ENCODE results near the gene TP53AIP1.

Gene TP53AIP1

DNA sequence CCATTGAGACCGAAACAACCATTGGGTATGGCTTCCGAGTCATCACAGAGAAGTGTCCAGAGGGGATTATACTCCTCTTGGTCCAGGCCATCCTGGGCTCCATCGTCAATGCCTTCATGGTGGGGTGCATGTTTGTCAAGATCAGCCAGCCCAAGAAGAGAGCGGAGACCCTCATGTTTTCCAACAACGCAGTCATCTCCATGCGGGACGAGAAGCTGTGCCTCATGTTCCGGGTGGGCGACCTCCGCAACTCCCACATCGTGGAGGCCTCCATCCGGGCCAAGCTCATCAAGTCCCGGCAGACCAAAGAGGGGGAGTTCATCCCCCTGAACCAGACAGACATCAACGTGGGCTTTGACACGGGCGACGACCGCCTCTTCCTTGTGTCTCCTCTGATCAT, 31.0 kb downstream of the TP53AIP1 start:
- no peaks in the 10 kb centered on the region for H3K36me3 ChIP-seq
- H3K27me3 ChIP-seq, result peaks cover 26% of the 10 kb centered on the region

DNA sequence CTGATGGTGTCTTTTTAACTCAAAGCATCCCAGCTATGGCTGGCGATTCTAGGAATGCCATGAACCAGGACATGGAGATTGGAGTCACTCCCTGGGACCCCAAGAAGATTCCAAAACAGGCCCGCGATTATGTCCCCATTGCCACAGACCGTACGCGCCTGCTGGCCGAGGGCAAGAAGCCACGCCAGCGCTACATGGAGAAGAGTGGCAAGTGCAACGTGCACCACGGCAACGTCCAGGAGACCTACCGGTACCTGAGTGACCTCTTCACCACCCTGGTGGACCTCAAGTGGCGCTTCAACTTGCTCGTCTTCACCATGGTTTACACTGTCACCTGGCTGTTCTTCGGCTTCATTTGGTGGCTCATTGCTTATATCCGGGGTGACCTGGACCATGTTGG, 31.4 kb downstream of the TP53AIP1 start:
- TF ChIP-seq, protein P1, sequence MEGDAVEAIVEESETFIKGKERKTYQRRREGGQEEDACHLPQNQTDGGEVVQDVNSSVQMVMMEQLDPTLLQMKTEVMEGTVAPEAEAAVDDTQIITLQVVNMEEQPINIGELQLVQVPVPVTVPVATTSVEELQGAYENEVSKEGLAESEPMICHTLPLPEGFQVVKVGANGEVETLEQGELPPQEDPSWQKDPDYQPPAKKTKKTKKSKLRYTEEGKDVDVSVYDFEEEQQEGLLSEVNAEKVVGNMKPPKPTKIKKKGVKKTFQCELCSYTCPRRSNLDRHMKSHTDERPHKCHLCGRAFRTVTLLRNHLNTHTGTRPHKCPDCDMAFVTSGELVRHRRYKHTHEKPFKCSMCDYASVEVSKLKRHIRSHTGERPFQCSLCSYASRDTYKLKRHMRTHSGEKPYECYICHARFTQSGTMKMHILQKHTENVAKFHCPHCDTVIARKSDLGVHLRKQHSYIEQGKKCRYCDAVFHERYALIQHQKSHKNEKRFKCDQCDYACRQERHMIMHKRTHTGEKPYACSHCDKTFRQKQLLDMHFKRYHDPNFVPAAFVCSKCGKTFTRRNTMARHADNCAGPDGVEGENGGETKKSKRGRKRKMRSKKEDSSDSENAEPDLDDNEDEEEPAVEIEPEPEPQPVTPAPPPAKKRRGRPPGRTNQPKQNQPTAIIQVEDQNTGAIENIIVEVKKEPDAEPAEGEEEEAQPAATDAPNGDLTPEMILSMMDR (IDR thresholded peaks at IDR 0.05), result no peak
- H3K4me1 ChIP-seq (ENCODE audit: control insufficient read depth in 1 of 2, insufficient read depth in 1 of 2, low read depth in 1 of 2, low read length in 1 of 2), result no peaks in the 10 kb centered on the region
- no peaks in the 10 kb centered on the region for H3K36me3 ChIP-seq
- H3K27ac ChIP-seq, result no peak overlapping the region
- H3K9me3 ChIP-seq, result no peaks in the 10 kb centered on the region
- peaks cover 30% of the 10 kb centered on the region for H3K27me3 ChIP-seq
- H3K4me3 ChIP-seq (ENCODE audit: low read depth in 1 of 2, low read length in 1 of 2), result no peak overlapping the region

More for the DNA sequence above, 31.0 kb downstream of the TP53AIP1 start:
- Histone ChIP-seq H3K4me3 (ENCODE audit: low read depth in 1 of 2, low read length in 1 of 2) (no peak overlapping the region), H3K4me1 (ENCODE audit: control insufficient read depth in 1 of 2, insufficient read depth in 1 of 2, low read depth in 1 of 2, low read length in 1 of 2) (no peaks in the 10 kb centered on the region), H3K9me3 (no peaks in the 10 kb centered on the region), H3K27ac (no peak overlapping the region)
- TF ChIP-seq, protein P1 (IDR thresholded peaks at IDR 0.05), result no peak

DNA sequence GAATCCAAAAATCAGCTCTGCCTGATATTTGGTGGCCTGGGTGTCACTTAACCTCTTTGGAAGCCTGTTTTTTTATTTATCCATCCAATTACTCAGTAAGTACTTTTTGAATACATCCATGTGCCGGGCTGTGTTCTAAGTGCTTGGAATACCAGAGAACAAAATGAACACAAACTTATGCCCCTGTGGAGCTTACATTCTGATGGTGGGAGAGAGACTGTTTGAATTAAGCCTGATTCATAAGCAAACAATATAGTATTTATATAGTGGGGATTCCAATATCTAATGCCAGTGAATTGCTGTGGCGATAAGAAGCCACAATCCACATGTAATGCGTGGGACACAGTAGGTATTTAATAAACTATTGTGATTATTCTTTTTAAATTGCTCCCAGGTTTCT, 32.1 kb downstream of the TP53AIP1 start:
- Histone ChIP-seq H3K4me3 (ENCODE audit: low read depth in 1 of 2, low read length in 1 of 2) (no peak overlapping the region), H3K27ac (no peak overlapping the region), H3K9me3 (no peaks in the 10 kb centered on the region), H3K36me3 (no peaks in the 10 kb centered on the region), H3K27me3 (peaks cover 37% of the 10 kb centered on the region), H3K4me1 (ENCODE audit: control insufficient read depth in 1 of 2, insufficient read depth in 1 of 2, low read depth in 1 of 2, low read length in 1 of 2) (peaks cover 0 to 6% of the 10 kb centered on the region in 2 experiments)
- TF ChIP-seq, protein P1 (IDR thresholded peaks at IDR 0.05), result no peak

DNA sequence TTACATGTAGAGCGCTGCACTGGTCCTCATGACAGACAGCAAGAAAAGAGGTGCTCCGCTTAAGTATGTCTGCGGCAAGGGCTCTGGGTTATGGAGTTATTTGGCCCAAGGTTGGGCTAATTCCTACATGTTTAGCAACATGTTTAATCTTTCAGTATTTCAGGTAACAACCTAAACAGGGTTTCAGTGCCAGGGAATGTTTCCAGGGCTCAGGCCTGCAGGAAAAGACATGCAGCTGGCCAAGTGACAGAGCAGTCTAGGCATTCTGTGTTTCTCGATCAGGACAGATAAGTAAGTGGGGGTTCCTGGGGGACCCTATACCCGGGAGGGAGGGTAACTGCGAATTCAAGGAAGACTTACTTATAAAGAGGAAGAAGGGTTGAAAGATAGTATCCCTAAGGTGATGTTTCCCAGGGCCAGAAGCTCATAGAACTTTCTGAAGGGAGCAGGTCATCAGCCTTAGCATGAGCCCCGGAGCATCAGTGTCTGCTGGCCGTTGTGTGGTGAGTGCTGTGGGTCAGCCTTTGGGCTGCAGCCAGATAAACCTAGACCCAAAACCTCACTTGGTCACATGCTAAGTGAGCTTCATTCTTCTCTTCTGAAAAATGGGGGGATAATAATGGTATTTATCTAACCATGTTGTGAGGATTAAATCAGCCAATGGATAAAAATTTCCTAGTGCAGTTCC, 33.1 kb downstream of the TP53AIP1 start:
- peaks cover 47% of the 10 kb centered on the region for H3K27me3 ChIP-seq
- no peak overlapping the region for H3K27ac ChIP-seq
- H3K36me3 ChIP-seq, result no peaks in the 10 kb centered on the region
- H3K4me1 ChIP-seq (ENCODE audit: control insufficient read depth in 1 of 2, insufficient read depth in 1 of 2, low read depth in 1 of 2, low read length in 1 of 2), result peaks cover 0 to 15% of the 10 kb centered on the region in 2 experiments
- TF ChIP-seq, protein P1 (IDR thresholded peaks at IDR 0.05), result no peak
- no peak overlapping the region for H3K4me3 ChIP-seq (ENCODE audit: low read depth in 1 of 2, low read length in 1 of 2)
- no peaks in the 10 kb centered on the region for H3K9me3 ChIP-seq

DNA sequence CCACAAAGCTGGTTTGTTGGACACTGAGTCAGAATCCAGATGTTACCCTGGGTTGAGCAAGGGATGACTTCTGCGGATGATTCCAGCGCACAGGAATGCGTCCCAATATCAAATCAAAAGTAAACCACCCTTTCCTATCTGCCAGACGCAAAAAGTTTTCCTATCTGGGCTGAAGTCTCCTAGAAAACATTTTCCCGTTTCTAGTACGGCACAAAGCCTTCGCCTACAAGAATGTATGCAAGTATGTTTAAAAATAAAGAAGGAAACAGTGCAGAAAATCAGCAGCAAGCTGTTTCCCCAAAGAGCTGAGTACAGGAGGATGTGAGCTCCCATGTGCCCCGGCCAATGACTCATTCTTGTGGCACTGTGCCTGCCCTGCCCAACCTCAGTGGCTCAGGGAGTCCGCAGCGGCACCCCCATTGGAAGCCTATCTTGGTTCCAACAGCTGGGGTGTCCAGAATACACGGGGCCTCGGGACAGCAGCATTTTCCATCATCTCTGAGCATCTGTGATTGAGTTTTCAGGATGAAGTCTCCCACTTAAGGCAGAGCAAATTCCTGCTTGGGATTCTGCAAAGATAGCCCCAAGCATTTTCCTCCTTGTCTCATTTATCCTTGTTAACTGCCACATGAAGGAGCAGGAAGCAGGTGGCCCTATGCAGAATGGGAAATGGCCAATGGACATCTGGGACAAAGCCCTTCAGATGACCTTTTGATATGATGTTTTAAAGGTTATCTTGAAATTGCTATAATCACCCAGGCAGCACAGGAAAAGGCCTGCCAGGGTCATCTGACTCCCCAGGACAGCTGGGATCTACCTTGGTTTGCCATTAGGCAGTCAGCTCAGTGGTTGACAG, 34.1 kb downstream of the TP53AIP1 start:
- Histone ChIP-seq H3K27ac (no peak overlapping the region), H3K4me3 (ENCODE audit: low read depth in 1 of 2, low read length in 1 of 2) (no peak overlapping the region)

More for the DNA sequence above, 34.1 kb downstream of the TP53AIP1 start:
- no peaks in the 10 kb centered on the region for H3K9me3 ChIP-seq
- TF ChIP-seq, protein P1 (IDR thresholded peaks at IDR 0.05), result no peak
- H3K36me3 ChIP-seq, result no peaks in the 10 kb centered on the region
- H3K27me3 ChIP-seq, result peaks cover 57% of the 10 kb centered on the region
- H3K4me1 ChIP-seq (ENCODE audit: control insufficient read depth in 1 of 2, insufficient read depth in 1 of 2, low read depth in 1 of 2, low read length in 1 of 2), result peaks cover 0 to 15% of the 10 kb centered on the region in 2 experiments

Measured in neutrophil (primary cell).